BLaER1 treated with 17β-estradiol and CSF1 and Interleukin-3, amounts not matched to agents 10 nM and 100 nM (cell line): Measurements from ENCODE around the gene GBF1.

Source experiments
- H3K27ac ChIP-seq, 11 experiments: shearing (Covaris generic); formaldehyde crosslinking; 2 replicates each; pipeline ENCODE4 v1.8.1; 2022
- H3K27me3 ChIP-seq, 11 experiments: shearing (Covaris generic); formaldehyde crosslinking; 2 replicates each; pipeline ENCODE4 v1.8.1; 2022
- H3K36me3 ChIP-seq, 11 experiments: shearing (Covaris generic); formaldehyde crosslinking; 2 replicates each; pipeline ENCODE4 v1.8.1; 2022
- H3K4me1 ChIP-seq, 10 experiments: shearing (Covaris generic); formaldehyde crosslinking; 2 replicates each; pipeline ENCODE4 v1.8.1; 2022
- H3K4me2 ChIP-seq, 11 experiments: shearing (Covaris generic); formaldehyde crosslinking; 2 replicates each; pipeline ENCODE4 v1.8.1; 2022
- H3K4me3 ChIP-seq, 10 experiments: shearing (Covaris generic); formaldehyde crosslinking; 2 replicates each; pipeline ENCODE4 v1.8.1; 2022
- H3K9ac ChIP-seq, 11 experiments: shearing (Covaris generic); formaldehyde crosslinking; 2 replicates each; pipeline ENCODE4 v1.8.1; 2022
- H3K9me3 ChIP-seq, 11 experiments: shearing (Covaris generic); formaldehyde crosslinking; replicated peaks in 1 of 11; 2 replicates each; pipeline ENCODE4 v1.8.1; 2022
- H4K20me1 ChIP-seq, 11 experiments: shearing (Covaris generic); formaldehyde crosslinking; 2 replicates each; pipeline ENCODE4 v1.8.1; 2022
- Cebpa-rat ChIP-seq, 11 experiments: shearing (Covaris generic); IDR thresholded peaks; 2 replicates each; pipeline ENCODE4 v1.8.1; 2022

GBF1 gene

DNA sequence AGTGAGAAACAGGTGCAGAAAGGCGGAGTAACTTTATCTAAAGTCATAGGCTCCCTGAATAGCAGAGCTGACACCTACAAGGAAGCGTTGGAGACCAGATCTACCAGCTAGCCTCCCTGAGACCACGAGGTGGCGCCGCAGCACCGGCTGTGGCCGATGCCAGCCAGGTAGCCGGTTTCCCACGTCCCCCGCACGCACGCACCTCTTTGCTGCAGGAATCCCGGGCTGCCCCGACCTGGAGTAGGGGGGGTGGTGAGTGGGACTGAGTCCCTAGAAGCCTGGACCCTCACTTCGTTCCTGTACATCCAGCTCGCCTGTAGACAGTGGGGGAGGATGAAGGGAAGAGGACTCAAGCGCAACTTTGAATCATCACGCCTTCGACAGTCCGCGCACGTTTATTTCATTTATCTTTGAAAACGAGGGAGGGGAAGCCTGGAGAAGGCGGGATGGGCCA, 15.5 kb upstream of the GBF1 start:
- Histone ChIP-seq H3K36me3 (no peaks in the 10 kb centered on the region), H3K4me1 (peaks cover 25 to 37% (median 28%) of the 10 kb centered on the region in 10 experiments), H3K4me2 (peak overlapping the region; percentile 41 to 86 (median 71)), H3K4me3 (peak overlapping the region; percentile 4 to 58 (median 36); a peak in 13 of 20 replicates), H3K9ac (peak overlapping the region in 6 of 11 experiments; percentile 5 to 41 (median 18); a peak in 4 of 22 replicates), H3K27me3 (peaks cover 58 to 87% (median 80%) of the 10 kb centered on the region in 11 experiments), H4K20me1 (peaks cover 0 to 32% (median 12%) of the 10 kb centered on the region in 11 experiments; a peak in 15 of 22 replicates), H3K9me3 (peaks cover 0 to 6% (median 0%) of the 10 kb centered on the region in 11 experiments; a peak in 3 of 22 replicates), H3K27ac (no peak overlapping the region)
- TF ChIP-seq Cebpa-rat (IDR thresholded peaks at IDR 0.05) = no peak

DNA sequence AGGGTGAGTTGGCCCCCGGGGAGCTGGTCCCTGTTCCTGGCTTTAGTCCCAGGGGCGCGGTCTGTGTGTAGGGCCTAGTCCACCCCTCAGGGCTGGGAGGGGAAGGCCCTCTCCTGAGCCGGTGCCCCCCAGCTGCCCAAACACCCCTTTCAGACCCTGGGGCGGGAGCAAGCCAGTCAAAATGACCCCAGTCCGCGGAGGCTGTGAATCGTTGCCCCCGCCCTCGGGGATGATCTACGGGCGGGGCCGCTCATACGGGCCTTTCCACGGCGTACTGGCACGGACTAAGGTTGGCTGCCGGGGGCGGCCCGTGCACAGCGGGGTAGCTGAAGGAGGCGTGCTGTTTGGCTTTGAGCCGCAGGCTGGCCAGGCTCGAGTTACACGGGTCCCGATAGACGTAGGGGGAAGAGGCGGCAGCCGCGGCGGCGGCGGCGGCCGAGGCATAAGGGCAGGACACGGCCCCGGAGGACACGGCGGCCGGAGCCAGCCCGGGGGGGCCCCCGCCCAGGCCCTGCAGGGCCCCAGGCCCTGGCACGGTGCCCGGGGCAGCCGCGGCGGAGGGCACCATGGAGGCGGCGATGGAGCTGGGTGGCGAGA, 15.0 kb upstream of the GBF1 start:
- Histone ChIP-seq H3K9ac (peak overlapping the region in 7 of 11 experiments; percentile 5 to 41 (median 20); a peak in 5 of 22 replicates), H3K9me3 (peaks cover 0 to 6% (median 0%) of the 10 kb centered on the region in 11 experiments; a peak in 3 of 22 replicates), H3K27ac (no peak overlapping the region), H3K27me3 (peaks cover 58 to 87% (median 80%) of the 10 kb centered on the region in 11 experiments), H3K4me3 (peak overlapping the region; percentile 4 to 58 (median 36); a peak in 17 of 20 replicates), H3K4me1 (peaks cover 24 to 35% (median 27%) of the 10 kb centered on the region in 10 experiments), H3K36me3 (no peaks in the 10 kb centered on the region), H4K20me1 (peaks cover 0 to 32% (median 12%) of the 10 kb centered on the region in 11 experiments; a peak in 15 of 22 replicates), H3K4me2 (peak overlapping the region; percentile 41 to 86 (median 71))
- TF ChIP-seq Cebpa-rat (IDR thresholded peaks at IDR 0.05) = no peak

DNA sequence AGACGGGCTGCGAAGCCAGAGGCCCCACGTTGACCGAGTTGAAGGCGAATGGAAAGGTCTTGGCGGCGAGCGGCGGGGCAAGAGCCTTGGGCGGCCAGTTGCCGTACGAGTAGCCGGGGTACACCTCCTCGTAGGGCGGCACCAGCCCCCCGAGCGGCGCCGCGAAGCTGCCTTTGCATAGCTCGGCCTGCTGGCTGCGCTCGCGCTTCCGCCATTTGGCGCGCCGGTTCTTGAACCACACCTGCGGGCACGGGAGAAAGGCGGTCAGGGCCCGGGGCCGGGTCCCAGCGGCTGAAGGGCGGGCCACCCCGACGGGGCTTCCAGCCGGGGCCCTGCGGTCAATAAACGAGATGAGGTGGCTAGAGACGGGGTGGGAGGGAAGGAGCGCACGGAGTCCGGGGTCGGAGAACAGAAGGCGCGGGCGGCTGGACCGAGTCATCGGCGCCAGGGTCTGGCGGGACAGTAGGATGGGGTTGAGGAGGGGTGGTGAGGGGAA, 14.4 kb upstream of the GBF1 start:
- Histone ChIP-seq H3K9ac (0 out of 22 replicates have a peak overlapping the region, but pooled peaks of 2 of the 11 experiments have one; percentile 5 to 15), H3K27ac (no peak overlapping the region), H3K9me3 (peaks cover 0 to 6% (median 0%) of the 10 kb centered on the region in 11 experiments; a peak in 3 of 22 replicates), H3K4me1 (peaks cover 19 to 30% (median 22%) of the 10 kb centered on the region in 10 experiments), H3K36me3 (no peaks in the 10 kb centered on the region), H3K4me3 (peak overlapping the region in 9 of 10 experiments; percentile 8 to 58 (median 39); a peak in 11 of 20 replicates), H4K20me1 (peaks cover 0 to 32% (median 12%) of the 10 kb centered on the region in 11 experiments; a peak in 15 of 22 replicates), H3K4me2 (peak overlapping the region; percentile 41 to 86 (median 71); a peak in 20 of 22 replicates), H3K27me3 (peaks cover 58 to 87% (median 80%) of the 10 kb centered on the region in 11 experiments)
- no peak for TF ChIP-seq Cebpa-rat (IDR thresholded peaks at IDR 0.05)

DNA sequence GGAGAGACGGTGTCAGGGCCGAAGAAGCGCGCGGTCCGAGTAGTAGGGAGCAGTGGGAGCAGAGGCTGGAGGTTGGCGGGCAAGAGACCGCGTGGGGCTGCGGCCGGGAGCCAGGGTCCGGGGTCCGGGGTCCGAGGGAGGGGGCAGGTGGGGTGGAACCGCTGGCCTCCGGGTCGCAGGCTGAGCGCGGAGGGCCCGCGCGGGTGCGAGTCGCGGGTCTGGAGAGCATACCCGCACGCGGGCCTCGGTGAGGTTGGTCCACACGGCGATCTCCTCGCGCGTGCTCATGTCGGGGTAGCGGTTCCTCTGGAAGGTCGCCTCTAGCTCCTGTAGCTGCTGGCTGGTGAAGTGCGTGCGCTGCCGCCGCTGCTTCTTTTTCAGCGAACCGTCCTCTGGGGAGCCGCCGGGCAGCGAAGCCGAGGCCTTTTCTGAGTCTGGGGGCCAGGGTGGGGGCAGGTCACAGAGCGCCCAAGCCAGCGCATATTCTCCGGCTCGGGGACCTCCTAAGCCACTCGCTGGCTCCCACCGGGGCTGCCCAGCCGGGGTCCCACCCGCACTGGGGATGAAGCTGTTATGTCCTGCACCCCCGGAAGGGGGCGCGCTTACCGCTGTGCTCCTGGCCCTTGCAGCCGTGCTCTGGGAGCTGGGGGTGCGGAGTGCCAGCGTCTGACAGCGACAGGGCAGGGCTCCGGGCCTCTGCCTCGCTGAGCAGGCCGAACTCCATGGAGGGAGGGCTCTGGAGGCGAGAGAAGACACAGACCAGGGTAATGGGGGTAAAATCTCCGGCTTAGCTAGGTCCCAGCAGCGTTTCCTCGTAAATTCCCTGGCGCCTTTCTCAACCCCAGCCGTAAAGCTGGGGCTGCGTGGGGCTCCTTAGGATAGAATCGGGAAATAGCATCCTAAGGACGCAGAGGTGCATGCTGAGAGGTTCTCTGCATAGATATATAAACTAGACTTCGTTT, 13.7 kb upstream of the GBF1 start:
- Histone ChIP-seq H4K20me1 (peaks cover 0 to 32% (median 12%) of the 10 kb centered on the region in 11 experiments; a peak in 15 of 22 replicates), H3K4me3 (no peak overlapping the region), H3K27me3 (peaks cover 56 to 81% (median 75%) of the 10 kb centered on the region in 11 experiments), H3K27ac (no peak overlapping the region), H3K4me1 (peaks cover 14 to 23% (median 16%) of the 10 kb centered on the region in 10 experiments), H3K9me3 (peaks cover 0 to 3% (median 0%) of the 10 kb centered on the region in 11 experiments; a peak in 3 of 22 replicates), H3K9ac (no peak overlapping the region), H3K36me3 (no peaks in the 10 kb centered on the region), H3K4me2 (no peak overlapping the region)
- TF ChIP-seq Cebpa-rat (IDR thresholded peaks at IDR 0.05) = no peak

DNA sequence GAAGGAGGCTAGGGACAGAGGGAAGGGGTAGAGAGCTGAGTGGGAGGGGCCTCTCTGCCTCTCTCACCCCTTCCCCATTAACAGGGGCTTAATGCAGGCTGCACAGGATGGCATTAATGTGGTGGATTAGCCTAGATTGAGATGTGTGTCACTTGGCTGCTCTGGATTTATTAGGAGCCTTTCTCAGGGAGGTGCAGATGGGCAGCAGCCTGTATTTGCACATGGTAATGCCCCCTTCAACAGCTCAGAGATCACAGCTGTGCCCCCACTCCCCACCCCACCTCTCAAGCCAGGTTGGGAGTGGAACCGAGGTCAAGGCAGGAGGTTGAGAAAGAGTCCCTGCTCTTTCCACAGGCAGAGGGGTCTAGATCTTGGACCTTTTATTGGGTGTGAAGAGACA, 11.3 kb upstream of the GBF1 start:
- no peak overlapping the region for H3K9ac ChIP-seq
- TF ChIP-seq Cebpa-rat (IDR thresholded peaks at IDR 0.05) = no peak
- H3K9me3 ChIP-seq = no peaks in the 10 kb centered on the region
- H3K4me3 ChIP-seq = no peak overlapping the region
- no peak overlapping the region for H3K4me2 ChIP-seq
- H4K20me1 ChIP-seq = peaks cover 0 to 27% (median 12%) of the 10 kb centered on the region in 11 experiments; a peak in 15 of 22 replicates
- no peak overlapping the region for H3K27ac ChIP-seq
- H3K4me1 ChIP-seq = peaks cover 8 to 11% (median 10%) of the 10 kb centered on the region in 10 experiments; a peak in 17 of 20 replicates
- H3K27me3 ChIP-seq = peaks cover 32 to 66% (median 54%) of the 10 kb centered on the region in 11 experiments
- no peaks in the 10 kb centered on the region for H3K36me3 ChIP-seq

DNA sequence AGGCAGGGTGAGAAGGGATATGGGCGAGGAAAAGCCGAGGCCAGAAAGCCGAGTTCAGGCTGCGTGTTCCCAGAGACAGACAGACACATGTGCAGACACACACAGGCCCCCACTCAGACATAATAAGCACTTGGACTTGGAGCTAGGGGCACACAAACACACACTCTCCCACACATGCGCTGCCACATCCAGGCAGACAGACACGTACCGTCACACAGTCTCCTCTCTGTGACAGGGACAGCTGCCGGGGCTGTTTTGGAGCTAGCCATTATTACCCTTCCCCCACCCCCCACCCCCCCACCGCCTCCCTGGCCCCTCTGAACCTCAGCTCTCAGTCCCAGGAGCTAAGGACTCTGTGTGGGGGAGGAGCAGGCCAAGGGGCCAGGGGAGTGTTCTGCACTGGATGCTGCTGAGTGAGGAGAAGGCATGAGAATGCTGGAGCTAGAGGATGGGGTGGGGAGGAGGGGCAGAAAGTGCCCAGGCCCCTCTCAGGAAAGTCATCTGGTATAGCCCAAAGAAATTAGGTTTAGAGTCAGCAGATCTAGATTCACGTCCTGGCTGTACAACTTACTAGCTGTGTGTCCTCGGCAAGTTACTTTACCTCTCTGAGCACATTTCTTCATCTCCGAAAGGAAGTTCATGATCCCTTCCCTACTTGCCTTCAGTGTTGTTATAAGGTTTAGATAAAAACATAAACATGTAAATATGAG, 10.3 kb upstream of the GBF1 start:
- Histone ChIP-seq H3K9ac (no peak overlapping the region; a peak in 1 of 22 replicates), H3K4me1 (peaks cover 7 to 9% (median 8%) of the 10 kb centered on the region in 10 experiments; a peak in 17 of 20 replicates), H4K20me1 (peaks cover 0 to 27% (median 10%) of the 10 kb centered on the region in 11 experiments; a peak in 15 of 22 replicates), H3K4me2 (no peak overlapping the region), H3K36me3 (no peaks in the 10 kb centered on the region), H3K9me3 (no peaks in the 10 kb centered on the region), H3K27ac (no peak overlapping the region), H3K4me3 (no peak overlapping the region), H3K27me3 (peaks cover 34 to 66% (median 51%) of the 10 kb centered on the region in 11 experiments)
- no peak for TF ChIP-seq Cebpa-rat (IDR thresholded peaks at IDR 0.05)

DNA sequence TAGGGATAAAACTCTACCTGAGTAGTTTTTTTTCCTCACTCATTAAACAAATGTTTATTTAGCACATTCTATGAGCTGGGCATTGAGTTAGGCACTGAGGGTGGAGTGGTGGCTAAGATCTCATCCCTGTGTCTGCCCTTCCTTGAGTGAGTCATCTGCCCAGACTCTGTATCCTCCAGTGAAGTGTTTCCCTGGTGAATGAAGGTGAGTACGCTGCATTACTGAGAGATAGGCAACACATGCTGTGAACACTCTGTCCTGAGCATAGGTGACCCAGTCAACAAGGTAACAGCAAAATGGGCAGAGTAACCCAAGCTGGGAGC, 9.8 kb upstream of the GBF1 start:
- Histone ChIP-seq H3K27ac (no peak overlapping the region), H3K4me1 (peaks cover 1 to 3% (median 3%) of the 10 kb centered on the region in 10 experiments; a peak in 13 of 20 replicates), H4K20me1 (peaks cover 0 to 22% (median 6%) of the 10 kb centered on the region in 11 experiments; a peak in 15 of 22 replicates), H3K27me3 (peaks cover 34 to 66% (median 51%) of the 10 kb centered on the region in 11 experiments), H3K4me3 (no peak overlapping the region), H3K36me3 (no peaks in the 10 kb centered on the region), H3K4me2 (no peak overlapping the region), H3K9me3 (peaks cover 0 to 2% (median 0%) of the 10 kb centered on the region in 11 experiments; a peak in 1 of 22 replicates), H3K9ac (no peak overlapping the region)
- no peak for TF ChIP-seq Cebpa-rat (IDR thresholded peaks at IDR 0.05)

DNA sequence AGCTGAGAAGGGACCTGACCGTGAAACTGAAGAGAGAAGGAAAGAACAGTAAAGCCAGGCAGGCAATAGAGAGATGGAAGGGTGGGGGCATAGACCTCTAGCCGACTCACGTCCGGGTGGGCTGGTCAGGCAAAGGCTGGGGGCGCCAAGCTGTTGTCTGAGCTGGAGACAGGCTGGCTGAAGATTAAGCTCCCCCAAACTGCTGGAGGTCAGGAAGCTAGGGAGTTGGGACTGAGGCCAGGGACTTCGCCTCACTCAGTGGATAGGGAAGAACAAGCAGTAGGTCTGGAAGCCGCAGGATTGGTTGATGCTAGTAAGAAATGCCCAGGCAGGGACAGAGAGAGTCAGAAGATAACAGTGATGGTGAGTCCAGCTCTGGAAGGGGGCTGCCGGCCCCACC, 9.3 kb upstream of the GBF1 start:
- Histone ChIP-seq H3K4me3 (no peak overlapping the region), H3K4me2 (no peak overlapping the region), H3K27ac (no peak overlapping the region), H4K20me1 (peaks cover 0 to 17% (median 1%) of the 10 kb centered on the region in 11 experiments; a peak in 10 of 22 replicates), H3K27me3 (peaks cover 34 to 66% (median 51%) of the 10 kb centered on the region in 11 experiments), H3K9me3 (peaks cover 0 to 6% (median 1%) of the 10 kb centered on the region in 11 experiments; a peak in 10 of 22 replicates), H3K4me1 (no peaks in the 10 kb centered on the region), H3K9ac (no peak overlapping the region), H3K36me3 (no peaks in the 10 kb centered on the region)
- no peak for TF ChIP-seq Cebpa-rat (IDR thresholded peaks at IDR 0.05)
